Daoy (cell line): ENCODE measurements around the gene VPS39. TPM values are rescaled to one million over a fixed set of nuclear protein-coding genes. Genes with fewer than 3 reads are reported as not detected.

ENCODE experiments used
- DNase-seq: peaks from one replicate; pipeline ENCODE4 v3.0.0-alpha.2; 2015; ENCODE audit warnings: low read depth
- total RNA-seq: library from RNA; depleted of rRNA; stranded (reverse); fragments of >200 nt; shearing (Covaris generic); gene quantifications from 2 replicates; pipeline ENCODE4 v1.2.3, GENCODE V29; 2014

Gene VPS39
- total RNA-seq, 1 experiment from 2014 or later, result 13.1 TPM

- no peak for DNase-seq
These were observed 61.3 kb downstream of the VPS39 start for GRCh38 chr15:42146551-42147430.

- no peak for DNase-seq
These were observed 62.3 kb downstream of the VPS39 start for GRCh38 chr15:42145546-42146455.

- DNase-seq, result no peak
These were observed 63.2 kb downstream of the VPS39 start for GRCh38 chr15:42144841-42145375.

GRCh38 chr15:42143866-42144625 is 64.1 kb downstream of the VPS39 start:
- DNase-seq, result no peak

GRCh38 chr15:42143356-42143755 is 64.7 kb downstream of the VPS39 start:
- no peak for DNase-seq

GRCh38 chr15:42141795-42142667 is 66.1 kb downstream of the VPS39 start:
- DNase-seq, result no peak

- no peak for DNase-seq
These were observed 66.9 kb downstream of the VPS39 start for GRCh38 chr15:42141246-42141645.

- no peak for DNase-seq
These were observed 67.6 kb downstream of the VPS39 start for GRCh38 chr15:42140383-42141070.

GRCh38 chr15:42139596-42139995 is 68.5 kb downstream of the VPS39 start:
- no peak for DNase-seq

GRCh38 chr15:42138968-42139386 is 69.1 kb downstream of the VPS39 start:
- DNase-seq, result no peak

GRCh38 chr15:42138411-42138810 is 69.7 kb downstream of the VPS39 start:
- DNase-seq, result no peak

- DNase-seq, result peak; percentile 47
These were observed 70.4 kb downstream of the VPS39 start for GRCh38 chr15:42137461-42138261.

GRCh38 chr15:42136513-42136912 is 71.6 kb downstream of the VPS39 start:
- no peak for DNase-seq

- no peak for DNase-seq
These were observed 72.8 kb downstream of the VPS39 start for GRCh38 chr15:42135351-42135750.

GRCh38 chr15:42134617-42135245 is 73.4 kb downstream of the VPS39 start:
- no peak for DNase-seq

GRCh38 chr15:42133886-42134502 is 74.1 kb downstream of the VPS39 start:
- DNase-seq, result peak; percentile 77

- no peak for DNase-seq
These were observed 74.7 kb downstream of the VPS39 start for GRCh38 chr15:42133356-42133755.
